HG02798 (cell line): ENCODE results near the gene HSD11B2.

Experiments used
- ATAC-seq: cut with Tn5 transposase; IDR thresholded peaks from one replicate; pipeline ENCODE4 v1.9.1; 2021; ENCODE audit warnings: mild to moderate bottlenecking; ENCODE audit not compliant: unreplicated experiment, poor library complexity

The HSD11B2 gene

DNA sequence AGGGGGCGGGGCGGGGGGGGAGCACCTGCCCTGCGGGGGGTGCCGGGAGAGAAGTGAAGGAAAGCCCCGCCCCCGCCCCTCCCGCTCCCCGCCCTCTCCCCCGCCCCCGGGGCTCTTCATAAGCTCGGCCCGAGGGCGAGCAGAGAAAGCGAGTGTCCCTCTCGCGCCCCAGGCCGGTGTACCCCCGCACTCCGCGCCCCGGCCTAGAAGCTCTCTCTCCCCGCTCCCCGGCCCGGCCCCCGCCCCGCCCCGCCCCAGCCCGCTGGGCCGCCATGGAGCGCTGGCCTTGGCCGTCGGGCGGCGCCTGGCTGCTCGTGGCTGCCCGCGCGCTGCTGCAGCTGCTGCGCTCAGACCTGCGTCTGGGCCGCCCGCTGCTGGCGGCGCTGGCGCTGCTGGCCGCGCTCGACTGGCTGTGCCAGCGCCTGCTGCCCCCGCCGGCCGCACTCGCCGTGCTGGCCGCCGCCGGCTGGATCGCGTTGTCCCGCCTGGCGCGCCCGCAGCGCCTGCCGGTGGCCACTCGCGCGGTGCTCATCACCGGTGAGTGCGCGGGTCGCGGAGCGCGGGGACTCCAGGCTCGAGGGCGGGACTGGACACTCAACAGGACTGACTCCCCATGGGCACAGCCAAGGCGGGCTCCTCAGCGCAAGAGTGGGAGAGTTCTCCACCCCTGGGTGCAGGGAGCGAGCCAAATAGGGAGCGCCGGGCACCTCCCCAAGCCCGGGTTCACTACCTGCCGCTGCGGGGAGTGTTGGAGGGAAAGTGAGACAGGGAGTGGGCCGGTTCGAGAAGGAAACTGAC, at the start of gene HSD11B2:
HSD11B2 (plus strand) TSS at position 145 of the 798 bp plus-strand sequence; CDS start at position 273, 128 bp downstream.
- no peak for ATAC-seq

DNA sequence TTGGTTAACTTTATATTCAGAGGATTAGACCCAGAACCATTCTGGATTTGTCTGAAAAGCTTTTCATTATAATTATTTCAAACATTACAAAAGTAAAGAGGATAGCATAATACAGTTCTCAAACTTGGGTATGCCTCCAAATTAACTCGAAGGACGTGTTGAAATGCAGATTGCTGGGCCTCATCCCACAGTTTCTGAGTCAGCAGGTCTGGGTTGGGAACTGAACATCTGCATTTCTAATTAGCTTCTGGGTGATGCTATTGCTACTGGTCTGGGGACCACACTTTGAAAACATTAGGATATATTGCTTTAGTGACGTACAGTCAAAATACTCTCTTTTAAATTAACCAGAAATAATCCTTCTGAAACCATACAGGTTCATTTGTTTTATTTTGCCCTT, 47.6 kb upstream of the HSD11B2 start:
- ATAC-seq: no peak

DNA sequence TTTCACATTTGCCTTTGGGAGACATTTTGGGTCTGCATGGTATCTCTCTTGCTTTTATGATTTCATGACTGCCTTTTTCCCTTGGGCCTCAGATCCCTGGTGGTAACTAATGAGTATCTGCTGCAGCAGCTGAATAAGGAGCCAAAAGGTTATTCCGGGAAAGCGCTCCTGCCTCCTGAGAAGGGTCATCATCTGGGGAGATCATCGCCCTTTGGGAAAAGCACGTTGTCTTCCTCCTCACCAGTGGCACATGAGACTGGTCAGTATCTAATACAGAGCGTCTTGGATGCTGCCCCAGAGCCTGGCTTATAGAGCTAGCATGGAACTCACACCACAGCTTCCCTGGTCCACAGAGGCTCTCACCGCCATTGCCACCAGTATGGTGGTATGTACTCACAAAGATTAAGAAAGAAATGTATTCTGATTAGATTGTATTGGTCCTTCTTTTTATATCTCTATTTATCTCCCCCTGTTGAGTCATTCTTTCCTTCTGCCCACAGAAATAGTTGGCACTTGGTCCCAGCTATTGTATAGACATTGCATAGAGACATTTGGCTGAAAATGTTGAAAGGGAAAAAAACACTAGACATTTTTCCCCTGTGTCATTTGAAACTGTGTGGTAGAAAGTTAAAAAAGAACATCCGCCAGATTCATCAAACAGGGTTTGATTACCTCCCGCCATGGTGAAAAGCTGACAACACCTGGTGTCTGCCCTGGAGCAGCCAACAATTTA, 46.0 kb upstream of the HSD11B2 start:
- ATAC-seq: no peak

DNA sequence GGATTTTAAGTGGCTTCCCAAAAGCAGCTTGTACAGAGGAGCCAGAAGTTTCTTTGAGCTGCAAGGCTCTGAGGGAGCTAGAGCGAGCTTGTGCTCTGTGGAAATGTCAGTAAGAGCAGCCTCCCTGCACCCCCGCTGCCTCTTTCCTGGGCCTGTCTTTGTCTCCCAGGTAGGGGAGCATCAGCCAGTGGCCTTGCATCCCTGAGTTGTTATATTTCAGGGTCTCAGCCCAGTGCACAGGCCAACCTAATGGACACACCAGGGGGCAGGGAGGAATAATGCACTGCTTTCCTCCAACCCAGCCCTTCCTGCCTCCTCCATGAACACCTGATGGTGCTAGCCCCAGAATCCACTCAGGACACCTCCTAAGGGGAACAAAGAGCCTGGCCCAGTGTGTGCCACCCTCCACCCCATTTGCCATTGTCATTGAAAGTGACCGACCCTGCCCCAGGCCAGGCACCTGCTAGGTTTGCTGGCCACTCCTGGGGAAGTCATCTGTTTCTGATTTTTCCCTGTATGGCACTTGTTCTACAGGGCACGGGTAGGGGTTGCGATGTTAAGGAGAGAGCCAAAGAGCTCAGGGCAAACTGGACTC, 44.0 kb upstream of the HSD11B2 start:
- ATAC-seq: no peak

DNA sequence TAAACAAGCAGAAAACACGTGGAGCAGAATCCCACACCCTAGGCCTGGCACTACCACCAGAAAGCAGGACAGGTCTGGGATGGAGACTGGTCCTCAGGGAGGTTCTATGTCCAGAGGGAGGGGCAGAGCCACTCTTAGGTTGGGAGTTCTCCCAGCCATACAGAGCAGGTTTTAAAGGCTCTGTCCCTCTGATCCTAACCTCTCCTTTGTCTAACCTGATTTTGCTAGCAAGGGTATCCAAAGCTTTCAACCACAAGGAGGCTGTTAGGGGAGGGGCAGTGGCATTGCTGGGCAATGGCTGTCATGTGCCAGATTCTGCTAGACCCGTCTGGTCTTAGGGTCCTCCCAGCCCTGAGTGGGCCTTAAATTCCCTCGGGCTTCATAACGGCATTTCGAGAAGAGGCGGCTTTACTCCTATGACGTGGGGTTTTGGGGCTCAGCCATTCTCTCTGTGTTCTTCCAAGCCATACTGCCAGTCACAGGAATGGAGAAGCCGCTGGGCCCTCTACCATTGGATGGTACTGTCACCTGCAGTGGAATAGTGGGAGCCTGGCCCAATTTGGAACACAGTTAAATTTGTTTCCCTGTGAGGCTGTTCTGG, 43.3 kb upstream of the HSD11B2 start:
- no peak for ATAC-seq

DNA sequence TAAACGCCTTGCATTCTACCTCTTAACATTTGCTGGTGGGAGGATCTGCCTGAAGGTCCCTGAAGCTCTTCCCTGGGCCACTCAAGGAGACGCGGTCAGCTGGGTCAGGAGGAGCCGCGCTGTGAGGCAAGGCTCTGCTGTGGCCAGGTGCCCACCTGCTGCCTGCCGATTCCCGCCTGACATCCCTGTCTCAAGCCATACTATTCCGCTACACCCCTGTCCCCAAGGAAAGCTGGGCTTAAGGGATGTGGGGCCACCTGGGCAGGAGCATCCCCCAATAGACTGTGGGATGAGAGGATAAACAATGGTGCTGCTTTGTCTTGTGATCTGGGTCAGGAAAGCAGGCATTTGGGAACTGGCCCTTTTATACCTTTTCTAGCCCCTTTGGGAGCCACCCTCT, 42.7 kb upstream of the HSD11B2 start:
- ATAC-seq: no peak

DNA sequence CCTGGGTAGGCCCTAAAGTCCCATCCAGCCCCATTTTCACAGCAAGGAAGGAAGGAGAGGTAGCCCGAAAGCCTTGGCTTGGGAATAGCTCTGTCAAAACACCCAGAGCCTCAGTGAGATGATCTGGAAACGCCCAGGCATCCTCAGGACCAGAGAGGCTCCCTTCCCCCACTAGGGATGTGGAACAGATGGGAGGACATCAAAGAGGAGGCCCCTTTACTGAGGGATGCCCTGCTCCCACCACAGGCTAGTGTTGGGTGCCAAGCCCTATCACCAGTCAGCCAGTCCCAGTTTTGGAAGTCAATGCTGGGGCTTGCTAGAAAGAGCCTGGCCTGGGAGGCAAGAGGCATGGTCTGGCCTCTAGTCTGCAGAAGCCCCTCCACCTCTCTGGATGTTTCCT, 42.3 kb upstream of the HSD11B2 start:
- no peak for ATAC-seq

DNA sequence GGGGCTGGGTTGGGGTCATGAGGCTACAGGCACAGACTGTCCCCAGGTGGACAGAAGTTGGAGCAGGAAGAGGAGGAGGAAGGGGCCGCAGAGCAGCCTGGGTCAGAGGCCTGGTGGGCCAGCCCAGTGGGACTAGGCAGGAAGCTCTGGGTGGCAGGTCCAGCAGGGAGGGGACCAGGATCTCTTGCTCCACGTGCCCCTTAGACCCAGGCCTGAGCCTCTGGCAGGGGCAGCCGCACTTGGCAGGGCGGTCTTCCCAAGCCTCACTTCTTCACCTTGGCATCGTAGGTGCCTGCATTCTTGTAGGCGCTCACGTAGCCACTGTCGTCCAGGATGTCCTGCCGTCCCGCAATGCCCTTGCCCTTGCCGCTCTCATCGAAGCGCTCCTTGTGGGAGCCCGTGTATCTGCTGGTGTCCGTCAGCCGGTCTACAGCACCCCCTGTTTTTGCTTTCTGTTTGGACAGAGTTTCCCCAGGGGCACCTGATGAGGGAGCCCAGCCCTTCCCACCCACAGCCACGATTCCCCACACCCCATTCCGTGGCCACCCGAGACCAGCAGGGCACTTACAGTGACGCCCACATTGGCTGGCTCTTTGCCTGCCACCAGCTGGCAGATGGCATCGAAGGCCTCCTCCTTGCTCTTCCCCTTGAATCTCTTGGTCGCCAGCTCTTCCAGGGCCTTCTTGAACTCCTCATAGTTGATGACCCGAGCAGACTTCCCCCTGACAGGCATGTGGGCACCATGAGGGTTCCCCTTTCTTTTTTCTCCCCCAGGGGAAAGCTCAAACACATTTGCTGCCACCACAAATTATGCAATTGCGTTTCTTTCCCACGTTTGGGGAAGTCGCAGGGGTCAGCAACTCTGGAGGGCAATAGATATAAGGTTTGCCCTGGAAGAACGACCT, 40.8 kb upstream of the HSD11B2 start:
- ATAC-seq: no peak

DNA sequence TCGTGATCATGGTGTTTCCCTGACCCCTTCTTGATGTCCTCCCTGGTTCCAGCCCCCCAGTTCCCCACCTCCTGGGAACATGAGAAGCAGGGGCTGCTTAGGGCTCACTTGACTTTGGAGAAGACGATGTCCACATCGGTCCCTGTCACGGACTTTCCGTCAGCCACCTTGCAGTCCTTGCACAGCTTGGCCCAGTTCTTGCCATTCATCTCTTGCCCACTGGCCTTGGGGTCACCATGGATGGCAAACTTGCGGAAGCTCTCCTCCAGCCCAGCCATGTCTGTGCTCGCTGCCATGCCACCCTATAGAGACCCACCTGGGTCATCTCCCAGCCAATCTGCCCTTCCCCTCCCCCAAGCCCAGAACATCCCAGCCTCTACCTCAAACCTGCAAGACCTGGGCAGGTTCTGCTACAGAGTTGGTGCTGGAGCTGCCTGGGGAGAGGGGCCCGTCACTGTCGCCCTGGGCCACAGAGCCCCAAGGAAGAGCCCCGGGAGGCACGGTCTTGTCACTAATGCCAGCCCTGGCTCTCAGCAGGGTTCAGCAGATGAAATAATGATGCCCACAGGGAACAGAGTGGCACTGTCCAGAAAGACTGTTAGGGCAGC, 40.0 kb upstream of the HSD11B2 start:
- no peak for ATAC-seq

DNA sequence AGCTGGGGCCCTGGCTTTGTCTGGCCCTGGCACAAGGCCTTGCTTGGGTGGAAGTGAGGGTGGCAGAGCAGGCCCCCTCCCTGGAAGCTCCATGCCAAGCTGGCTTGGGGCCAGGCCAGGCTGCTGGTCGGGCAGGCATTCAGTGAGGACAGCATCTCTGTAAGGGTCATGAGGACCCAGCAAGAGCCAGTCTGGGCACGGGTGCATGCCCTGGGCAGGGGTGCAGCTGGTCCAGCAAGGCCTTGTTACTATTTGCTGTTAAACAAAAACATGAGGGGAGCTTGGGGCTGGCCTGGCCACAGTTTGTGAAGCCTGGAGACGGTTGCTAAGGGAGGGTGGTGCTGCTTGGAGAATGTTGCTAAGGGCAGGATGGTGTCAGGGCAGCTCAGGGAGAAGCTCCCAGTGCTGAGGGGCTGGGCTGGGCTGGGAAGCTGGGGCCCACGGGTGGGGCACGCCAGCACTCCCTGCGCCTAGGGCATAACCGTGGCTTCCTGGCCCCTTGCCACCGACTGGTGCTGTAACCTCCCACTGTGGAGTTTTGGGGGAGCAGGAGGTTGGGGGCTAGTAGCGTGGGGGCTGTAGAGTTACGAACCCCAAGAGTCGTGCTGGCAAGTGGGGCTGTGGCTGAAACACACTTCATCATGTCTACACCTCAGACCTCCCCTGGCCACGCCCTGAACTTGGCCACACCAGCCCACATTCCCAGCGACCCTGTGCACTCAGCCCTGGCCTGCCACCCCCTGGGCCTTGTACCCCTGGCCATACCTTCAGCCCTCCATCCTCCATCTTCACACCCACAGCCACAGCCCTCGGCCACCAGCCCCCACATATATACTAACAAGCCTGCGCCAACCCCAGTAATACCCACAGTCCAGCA, 39.3 kb upstream of the HSD11B2 start:
- ATAC-seq: no peak

DNA sequence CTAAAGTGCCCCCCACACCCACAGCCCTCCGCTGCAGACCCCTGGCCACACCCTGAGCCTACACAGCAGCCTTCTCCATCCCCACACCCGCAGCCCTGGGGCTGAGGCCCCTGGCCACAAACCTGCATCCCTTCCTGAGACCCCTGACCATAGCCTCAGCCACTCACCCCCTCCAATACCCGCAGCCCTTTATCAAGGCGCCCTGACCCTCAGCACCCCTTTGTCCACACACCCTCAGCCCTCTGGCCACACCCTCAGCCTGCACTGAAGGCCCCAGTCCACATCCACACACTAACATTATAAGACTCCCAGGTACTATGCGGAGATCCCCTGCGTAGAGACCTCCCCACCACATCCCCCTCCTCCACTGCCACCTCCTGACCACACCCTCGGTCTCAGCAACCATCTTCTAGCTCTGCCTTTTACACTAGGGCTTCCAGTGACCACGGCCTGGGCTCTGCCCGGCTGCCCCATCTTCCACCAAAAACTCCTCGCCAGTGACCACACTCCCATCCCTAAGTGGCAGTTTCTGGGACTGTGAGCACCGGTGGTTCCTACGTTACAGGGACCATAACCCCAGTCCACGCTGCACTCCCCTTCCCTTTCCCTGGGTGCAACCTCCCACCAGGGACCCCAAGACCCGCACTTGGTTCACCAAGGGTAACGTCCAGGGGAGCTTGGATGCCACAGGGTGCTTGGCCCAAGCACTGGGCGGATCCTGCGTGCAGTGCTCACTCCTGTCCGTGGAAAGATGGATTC, 38.4 kb upstream of the HSD11B2 start:
- ATAC-seq: no peak

DNA sequence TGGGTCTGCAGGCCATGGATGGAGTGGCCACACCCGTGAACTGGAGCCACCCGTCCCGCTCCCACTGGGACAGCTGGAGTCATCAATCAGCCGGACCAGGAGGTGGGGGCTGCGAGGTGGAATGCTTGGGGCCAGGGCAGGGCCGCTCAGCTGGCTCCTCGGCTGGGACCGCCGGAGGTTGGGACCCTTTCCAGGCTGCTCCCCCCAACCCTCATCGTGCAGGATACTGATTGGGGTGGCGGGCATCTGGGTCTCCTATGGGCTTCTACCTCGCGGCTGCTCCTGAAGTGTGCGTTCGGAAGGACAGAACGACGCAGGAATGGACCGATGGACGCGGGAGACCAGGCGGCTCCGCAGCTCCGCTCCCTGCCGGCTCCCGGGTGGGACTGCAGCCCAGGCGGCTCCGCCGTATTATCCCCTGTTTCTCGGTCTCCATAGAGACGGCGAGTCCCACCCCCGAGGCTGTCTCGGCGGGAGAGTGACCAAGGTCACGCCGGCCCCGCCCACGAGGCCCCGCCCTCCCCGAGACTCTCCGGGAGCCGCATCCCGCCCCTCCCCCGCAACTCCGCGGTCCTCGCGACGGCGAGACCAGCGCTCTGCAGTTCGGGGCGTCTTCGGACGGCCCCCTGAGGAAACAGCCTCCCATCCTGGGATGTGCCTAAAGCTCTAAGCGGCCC, 37.7 kb upstream of the HSD11B2 start, which contains the start of gene TPPP3:
TPPP3 (minus strand) TSS at position 388 of the 677 bp plus-strand sequence. CDS start 2,387 bp downstream, outside the sequence.
- no peak for ATAC-seq

DNA sequence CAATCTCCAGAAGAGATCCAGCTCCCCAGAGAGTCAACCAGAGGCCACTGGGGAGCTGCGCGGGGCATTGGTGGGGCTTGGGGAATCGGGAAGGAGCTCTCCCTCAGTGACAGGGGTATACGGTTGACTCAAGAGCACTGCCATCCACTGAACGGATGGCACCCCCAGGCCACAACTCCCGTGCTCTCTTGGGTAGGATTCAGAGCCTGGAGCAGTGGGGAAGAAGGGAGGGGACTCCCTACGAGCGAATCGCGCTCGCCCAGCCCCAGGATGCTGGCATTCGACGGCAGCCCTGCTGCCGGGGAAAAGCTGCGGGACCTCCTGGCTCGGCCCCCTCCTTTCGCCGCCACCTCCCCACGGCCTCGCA, 37.1 kb upstream of the HSD11B2 start:
- ATAC-seq: no peak

DNA sequence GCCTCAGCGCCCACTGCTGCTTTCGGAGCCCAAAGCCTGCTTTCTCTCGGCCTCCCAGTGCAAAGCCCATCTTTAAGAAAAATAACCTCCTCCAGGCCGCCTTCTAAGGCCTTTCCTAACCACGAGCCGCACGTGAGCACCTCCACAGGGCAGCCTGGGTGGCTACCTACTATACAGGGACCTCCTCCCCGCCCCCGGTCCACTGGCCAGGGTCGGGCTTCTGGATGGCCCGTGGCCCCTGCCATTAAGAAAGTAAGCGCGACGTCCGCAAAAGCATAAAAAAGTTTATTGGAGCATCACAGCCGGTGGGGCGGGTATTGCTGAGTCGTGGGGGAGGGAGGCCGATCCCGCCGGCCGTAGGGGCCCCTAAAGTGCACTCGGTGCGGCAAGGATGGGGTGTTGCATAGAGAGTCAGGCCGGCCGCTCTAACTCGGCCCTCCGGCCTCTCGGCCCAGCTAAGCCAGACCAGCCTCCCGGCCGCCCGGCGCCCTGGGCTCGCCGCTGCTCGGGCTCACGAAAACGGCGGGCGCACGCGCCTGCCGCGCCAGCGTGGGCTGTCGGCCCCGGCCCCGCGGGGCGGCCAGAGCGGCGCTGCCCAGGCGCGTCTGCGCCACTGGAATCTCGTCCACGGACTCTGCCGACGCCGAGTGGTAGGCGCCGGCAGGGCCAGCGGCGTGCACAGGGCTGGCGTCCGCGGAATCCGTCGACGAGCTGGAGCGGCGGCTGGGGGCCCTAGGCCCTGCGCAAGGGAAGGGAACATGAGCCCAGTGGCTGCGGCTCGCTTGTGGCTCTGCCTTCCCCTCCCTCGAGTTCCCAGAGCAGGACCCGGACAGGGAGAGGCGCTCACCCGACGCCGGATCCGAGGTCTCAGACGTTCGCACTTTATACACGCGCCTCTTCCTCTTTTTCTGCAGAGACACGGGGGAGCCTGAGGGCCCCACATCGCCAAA, 36.5 kb upstream of the HSD11B2 start:
- no peak for ATAC-seq

DNA sequence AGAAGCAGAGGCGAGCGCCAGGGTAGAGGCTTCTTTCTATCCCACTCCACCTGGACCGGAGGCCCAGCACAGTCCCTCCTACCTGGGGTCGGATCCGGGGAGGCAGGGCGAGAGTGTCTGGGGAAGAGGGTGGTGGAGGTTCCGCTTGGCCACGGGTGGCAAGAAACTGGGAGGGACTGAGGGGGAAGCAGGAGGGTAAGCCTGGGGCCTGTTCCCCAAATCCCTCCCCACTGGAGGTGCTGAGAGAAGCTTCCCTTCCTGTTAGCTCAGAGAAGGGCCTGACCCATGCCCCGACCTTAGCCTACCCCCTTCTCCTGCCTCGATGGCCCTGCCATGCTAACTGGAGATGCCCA, 35.8 kb upstream of the HSD11B2 start:
- ATAC-seq: no peak

DNA sequence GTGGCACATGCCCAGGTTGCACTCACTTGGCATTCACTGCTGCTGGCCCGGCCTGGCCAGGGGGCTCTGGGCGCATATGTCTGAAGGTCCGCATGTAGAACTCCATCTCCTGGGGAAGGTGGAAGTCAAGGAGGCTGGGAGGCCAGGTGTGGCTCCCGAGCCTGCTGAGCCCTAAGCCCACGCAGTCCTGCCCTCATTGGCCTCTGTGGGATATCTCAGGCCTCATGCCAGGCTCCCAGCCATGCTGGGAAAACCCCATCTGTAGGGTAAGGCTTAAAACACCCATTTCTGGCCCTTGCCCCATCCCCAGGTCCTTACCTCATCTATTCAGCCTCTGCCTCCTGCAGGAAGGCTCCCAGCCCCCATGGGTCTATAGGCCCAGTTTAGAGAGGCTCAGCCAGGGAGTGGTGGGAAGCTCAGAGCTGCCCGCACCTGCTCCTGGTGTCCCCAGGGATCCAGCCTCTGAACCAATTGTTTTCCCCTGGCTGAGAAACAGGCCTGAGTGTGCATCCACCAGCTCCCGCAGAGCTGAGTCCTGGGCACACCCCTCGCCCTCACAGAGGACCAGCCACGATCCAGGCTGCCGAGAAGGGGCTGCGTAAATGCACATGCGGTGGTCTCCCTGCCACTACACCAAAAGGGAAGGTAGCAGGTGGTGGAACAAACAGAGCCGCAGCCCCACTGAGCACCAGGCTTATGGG, 35.3 kb upstream of the HSD11B2 start:
- ATAC-seq: no peak
